Measurements from ENCODE around the gene IDI2.
A peak's percentile ranks its signal among the peaks of the same experiment; 100 is the strongest.

Gene IDI2

GRCh38 chr10:1007583-1007982 is 18.1 kb downstream of the IDI2 start:
- DNase-seq (ENCODE audit: low spot score), result no peak

GRCh38 chr10:1006573-1006972 is 19.1 kb downstream of the IDI2 start:
- no peak for DNase-seq (ENCODE audit: low spot score)

GRCh38 chr10:1003884-1004670 is 21.6 kb downstream of the IDI2 start:
- no peak for DNase-seq (ENCODE audit: low spot score)

DNA sequence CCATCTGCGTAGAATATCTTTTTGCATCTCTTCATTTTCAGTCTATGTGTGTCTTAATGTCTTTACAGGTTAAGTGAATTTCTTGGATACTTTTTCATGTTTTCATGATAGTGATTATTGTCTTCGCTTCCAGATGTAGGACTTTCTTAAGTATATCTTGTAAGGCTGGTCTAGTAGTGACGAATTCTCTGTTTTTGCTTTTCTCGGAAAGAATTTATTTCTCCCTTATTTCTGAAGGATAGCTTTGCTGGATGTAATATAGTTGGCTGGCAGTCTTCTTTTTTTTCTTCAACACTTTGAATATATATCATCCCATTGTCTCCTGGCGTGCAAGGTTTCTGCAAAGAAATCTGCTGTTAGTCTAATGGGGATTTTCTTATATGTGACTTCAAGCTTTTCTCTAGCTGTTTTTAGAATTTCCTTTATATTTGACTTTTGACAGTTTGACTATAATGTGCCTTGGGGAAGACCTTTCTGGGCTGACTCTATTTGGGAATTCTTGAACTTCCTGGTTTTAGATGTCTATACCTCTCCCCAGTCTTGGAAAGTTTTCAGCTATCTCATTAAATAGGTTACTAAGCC is 23.1 kb downstream of the IDI2 start:
- no peak for DNase-seq (ENCODE audit: low spot score)

- no peak for DNase-seq (ENCODE audit: low spot score)
Observed at GRCh38 chr10:997266-998022, 28.2 kb downstream of the IDI2 start.

GRCh38 chr10:996031-996430 is 29.6 kb downstream of the IDI2 start:
- DNase-seq (ENCODE audit: low spot score), result no peak

DNA sequence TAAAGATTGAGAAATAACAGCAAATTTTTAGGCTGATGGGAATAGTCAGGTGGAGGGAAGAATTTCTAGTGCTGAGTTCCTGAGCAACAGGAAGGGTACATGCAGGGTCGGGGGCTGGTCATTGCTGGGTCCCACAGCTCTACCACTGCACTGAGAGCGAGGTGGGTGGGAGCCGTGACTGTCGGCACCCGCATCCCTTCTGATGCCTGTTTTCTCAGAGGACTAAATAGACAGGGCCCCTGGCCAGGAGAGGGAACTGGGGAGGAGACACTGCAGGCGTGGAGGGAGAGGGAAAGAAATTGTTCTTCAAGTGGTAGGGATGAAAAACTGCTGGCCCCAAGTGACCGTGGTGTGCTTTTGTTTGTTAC is 30.1 kb downstream of the IDI2 start:
- DNase-seq (ENCODE audit: low spot score), result no peak

GRCh38 chr10:994836-995558 is 30.7 kb downstream of the IDI2 start:
- no peak for DNase-seq (ENCODE audit: low spot score)

GRCh38 chr10:992871-993270 is 32.8 kb downstream of the IDI2 start:
- DNase-seq (ENCODE audit: low spot score), result no peak

- DNase-seq (ENCODE audit: low spot score), result no peak
Observed at GRCh38 chr10:992467-992866, 33.2 kb downstream of the IDI2 start.

- no peak for DNase-seq (ENCODE audit: low spot score)
Observed at GRCh38 chr10:990808-991207, 34.9 kb downstream of the IDI2 start.

- no peak for DNase-seq (ENCODE audit: low spot score)
Observed at GRCh38 chr10:988667-989545, 36.8 kb downstream of the IDI2 start.

DNA sequence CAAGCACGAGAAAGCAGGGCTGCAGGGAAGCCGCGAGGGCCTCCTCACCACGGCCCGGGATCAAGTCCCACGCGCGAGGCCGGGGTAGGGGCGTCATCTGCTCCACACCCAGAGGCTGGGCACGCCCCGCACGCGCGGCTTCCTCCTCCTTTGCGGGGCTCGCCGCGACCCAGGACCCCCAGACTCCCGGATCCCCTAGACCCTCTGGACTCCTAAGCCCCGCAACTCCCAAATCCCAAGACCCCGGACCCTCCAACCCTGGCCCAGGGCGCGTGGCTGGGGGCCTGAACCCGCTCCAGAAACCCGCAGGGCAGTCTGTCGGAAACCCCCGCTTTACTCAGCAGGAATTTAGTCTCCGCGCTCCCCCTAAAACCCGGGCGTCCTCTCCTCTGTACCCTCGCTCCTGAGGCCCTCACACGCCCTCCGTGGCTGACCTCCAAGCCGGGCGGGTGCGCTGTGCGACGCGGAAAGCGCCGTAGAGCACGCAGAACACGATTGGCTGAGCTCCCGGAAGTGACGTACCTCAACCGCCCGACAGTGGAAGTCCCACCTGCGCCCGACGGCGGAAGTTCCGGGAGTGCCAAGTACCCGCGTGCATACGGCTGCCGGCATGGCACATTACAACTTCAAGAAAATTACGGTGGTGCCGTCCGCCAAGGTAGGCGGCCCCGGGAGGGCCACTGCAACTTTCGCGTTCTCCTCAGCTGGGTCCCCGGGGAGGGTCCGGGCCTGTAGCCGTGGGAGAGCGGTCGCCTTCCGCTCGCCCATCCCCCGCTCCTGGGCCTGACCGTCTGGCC is 37.6 kb downstream of the IDI2 start, which contains the start of gene GTPBP4:
Gene GTPBP4, plus strand, starts transcription at position 565 of the 797 bp plus-strand sequence. Its CDS starts 46 bp downstream, at position 611.
- peak; percentile 98 for DNase-seq (ENCODE audit: low spot score)

DNA sequence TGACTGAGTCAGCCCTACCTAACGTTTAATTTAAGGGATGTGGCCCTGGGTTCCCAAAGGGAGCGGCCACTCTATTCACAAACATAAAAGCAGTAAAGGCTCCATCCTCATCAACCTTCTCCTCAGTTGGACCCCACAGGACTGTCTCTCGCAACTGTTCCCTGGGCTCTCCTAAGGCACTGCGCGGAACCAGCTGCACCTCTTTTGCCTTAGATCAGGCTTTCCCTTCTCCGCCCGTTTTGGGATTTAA is 38.1 kb downstream of the IDI2 start:
- DNase-seq (ENCODE audit: low spot score), result peak; percentile 37

DNA sequence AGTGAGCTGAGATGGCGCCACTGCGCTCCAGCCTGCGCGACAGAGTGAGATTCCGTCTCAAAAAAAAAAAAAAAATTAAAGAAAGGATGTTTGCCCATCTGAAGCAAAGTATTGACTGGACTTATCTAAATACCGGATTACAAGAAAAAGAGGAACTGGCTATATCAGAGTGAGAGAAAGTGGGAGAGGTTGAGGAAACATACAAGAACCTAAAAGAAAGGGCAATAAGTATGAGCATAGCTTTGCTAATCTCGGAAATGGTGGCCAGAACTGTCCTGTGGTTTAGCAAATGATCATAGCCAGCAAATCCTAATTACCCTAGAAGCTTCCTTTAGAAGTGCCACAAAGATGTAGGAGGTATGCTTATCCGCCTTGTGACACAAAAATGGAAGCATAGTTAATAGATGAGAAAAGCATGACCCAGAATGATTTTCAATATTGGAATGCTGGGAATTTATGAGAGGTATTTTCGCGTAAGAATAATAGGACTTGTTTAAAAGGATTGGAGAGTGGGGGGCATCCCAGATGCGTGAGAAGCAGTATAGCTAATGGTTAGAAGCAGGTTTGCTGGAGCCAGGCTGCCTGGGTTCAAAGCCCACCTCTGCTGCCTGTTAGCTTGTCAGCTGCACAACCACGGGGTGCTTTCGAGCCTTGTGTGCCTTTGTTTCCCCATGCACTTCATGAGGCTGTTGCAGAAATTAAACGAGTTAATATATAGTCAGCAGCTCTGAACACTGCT is 38.6 kb downstream of the IDI2 start:
- DNase-seq (ENCODE audit: low spot score), result peak; percentile 12

- DNase-seq (ENCODE audit: low spot score), result peak; percentile 11
Observed at GRCh38 chr10:986137-986825, 39.4 kb downstream of the IDI2 start.

DNA sequence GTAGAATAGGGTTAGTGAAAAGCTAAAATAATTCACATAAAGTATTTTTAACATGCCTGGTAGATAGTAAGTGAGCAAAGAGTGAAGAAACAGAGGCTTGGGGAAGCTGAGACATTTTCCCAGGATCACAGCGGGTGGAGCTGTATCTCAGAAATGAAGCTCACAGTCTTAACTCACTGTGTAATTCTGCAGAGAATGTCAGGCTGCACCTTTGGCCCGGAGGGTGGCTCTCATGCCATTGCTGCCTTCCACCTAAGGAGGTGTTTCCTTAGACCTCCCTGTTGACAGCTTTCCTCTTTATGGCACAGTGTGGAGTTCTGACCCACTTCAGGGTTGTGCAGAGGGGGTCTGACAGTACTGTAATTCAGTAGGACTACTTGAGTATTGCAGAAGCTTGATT is 40.3 kb downstream of the IDI2 start:
- no peak for DNase-seq (ENCODE audit: low spot score)

- no peak for DNase-seq (ENCODE audit: low spot score)
Observed at GRCh38 chr10:983971-984655, 41.5 kb downstream of the IDI2 start.

GRCh38 chr10:983401-983800 is 42.3 kb downstream of the IDI2 start:
- DNase-seq (ENCODE audit: low spot score), result no peak
